NCI-H2081 treated with DMSO at 0.1 percent for 48 hours (cell line): ENCODE results near the gene RGS6.

Experiments
- DNase-seq: peaks from one replicate; lab custom pipeline; 2025; lab: John Stamatoyannopoulos, UW

RGS6 gene

GRCh38 chr14:72527591-72527990 lies 595.4 kb downstream of the RGS6 start:
- DNase-seq = no peak

GRCh38 chr14:72528059-72528862 lies 596.0 kb downstream of the RGS6 start:
- no peak for DNase-seq

GRCh38 chr14:72528863-72529175 lies 596.6 kb downstream of the RGS6 start:
- no peak for DNase-seq

GRCh38 chr14:72532686-72533454 lies 600.6 kb downstream of the RGS6 start:
- DNase-seq = no peak

- DNase-seq = no peak
These were observed 603.3 kb downstream of the RGS6 start for GRCh38 chr14:72535485-72535884.

GRCh38 chr14:72538387-72538786 lies 606.2 kb downstream of the RGS6 start:
- no peak for DNase-seq

GRCh38 chr14:72539661-72540315 lies 607.6 kb downstream of the RGS6 start:
- no peak for DNase-seq

GRCh38 chr14:72540836-72541235 lies 608.6 kb downstream of the RGS6 start:
- no peak for DNase-seq

- no peak for DNase-seq
These were observed 609.3 kb downstream of the RGS6 start for GRCh38 chr14:72541546-72541945.

GRCh38 chr14:72543341-72543740 lies 611.1 kb downstream of the RGS6 start:
- DNase-seq = no peak

- no peak for DNase-seq
These were observed 612.6 kb downstream of the RGS6 start for GRCh38 chr14:72544615-72545387.

GRCh38 chr14:72545411-72546311 lies 613.4 kb downstream of the RGS6 start:
- DNase-seq = no peak

GRCh38 chr14:72546344-72547016 lies 614.3 kb downstream of the RGS6 start:
- DNase-seq = no peak

GRCh38 chr14:72547999-72548398 lies 615.8 kb downstream of the RGS6 start:
- DNase-seq = no peak

- DNase-seq = no peak
These were observed 616.8 kb downstream of the RGS6 start for GRCh38 chr14:72549026-72549425.

- DNase-seq = no peak
These were observed 617.6 kb downstream of the RGS6 start for GRCh38 chr14:72549854-72550253.

GRCh38 chr14:72550513-72550912 lies 618.3 kb downstream of the RGS6 start:
- DNase-seq = no peak

GRCh38 chr14:72552236-72552635 lies 620.0 kb downstream of the RGS6 start:
- no peak for DNase-seq

- no peak for DNase-seq
These were observed 620.9 kb downstream of the RGS6 start for GRCh38 chr14:72553161-72553560.

GRCh38 chr14:72553656-72554055 lies 621.4 kb downstream of the RGS6 start:
- DNase-seq = no peak

GRCh38 chr14:72554401-72554800 lies 622.2 kb downstream of the RGS6 start:
- DNase-seq = no peak
